Mesendoderm (in vitro differentiated cells): ENCODE measurements around the gene ZC3H10.

ENCODE experiments used
- DNase-seq: peaks from one replicate; pipeline ENCODE4 v3.0.0; 2013
- H2AK5ac ChIP-seq: 2 replicates; pipeline ENCODE4 v1.6.1; 2013; ENCODE audit warnings: low read length, inconsistent platforms
- H2BK120ac ChIP-seq: 2 replicates; pipeline ENCODE4 v1.6.1; 2013; ENCODE audit warnings: low read depth, mild to moderate bottlenecking, low read length, moderate library complexity, mixed read lengths
- H2BK15ac ChIP-seq: replicated peaks from 2 replicates; pipeline ENCODE4 v1.6.1; 2013; ENCODE audit warnings: low read depth, mild to moderate bottlenecking, moderate library complexity
- H2BK5ac ChIP-seq: 2 replicates; pipeline ENCODE4 v1.6.1; 2013; ENCODE audit warnings: low read length, inconsistent platforms
- H3K18ac ChIP-seq: 2 replicates; pipeline ENCODE4 v1.6.1; 2013; ENCODE audit warnings: mild to moderate bottlenecking, low read length, mixed read lengths
- H3K23ac ChIP-seq: one replicate; pipeline ENCODE4 v1.6.1; 2013; ENCODE audit warnings: low read length
- H3K27ac ChIP-seq: 2 replicates; pipeline ENCODE4 v1.5.1; 2013; ENCODE audit warnings: low read depth, mild to moderate bottlenecking, inconsistent platforms, low read length, moderate library complexity
- H3K27me3 ChIP-seq: 2 replicates; pipeline ENCODE4 v1.6.1; 2013; ENCODE audit warnings: low read length, control low read depth, mild to moderate bottlenecking, inconsistent platforms; ENCODE audit not compliant: insufficient read depth, poor library complexity
- H3K36me3 ChIP-seq: 2 replicates; pipeline ENCODE4 v1.6.1; 2013; ENCODE audit warnings: low read length, inconsistent platforms; ENCODE audit not compliant: control insufficient read depth, insufficient read depth
- H3K4ac ChIP-seq: one replicate; pipeline ENCODE4 v1.6.1; 2013; ENCODE audit warnings: low read depth, mild to moderate bottlenecking, low read length, moderate library complexity
- H3K4me1 ChIP-seq: 2 replicates; pipeline ENCODE4 v1.6.1; 2013; ENCODE audit warnings: low read depth, low read length, inconsistent platforms; ENCODE audit not compliant: control insufficient read depth
- H3K4me2 ChIP-seq: 2 replicates; pipeline ENCODE4 v1.6.1; 2013; ENCODE audit warnings: low read length
- H3K4me3 ChIP-seq: 2 replicates; pipeline ENCODE4 v1.5.1; 2013; ENCODE audit warnings: mild to moderate bottlenecking, low read length
- H3K56ac ChIP-seq: one replicate; pipeline ENCODE4 v1.6.1; 2013; ENCODE audit warnings: low read length
- H3K79me1 ChIP-seq: 2 replicates; pipeline ENCODE4 v1.6.1; 2013; ENCODE audit warnings: low read length, inconsistent platforms
- H3K79me2 ChIP-seq: 2 replicates; pipeline ENCODE4 v1.6.1; 2013; ENCODE audit warnings: mild to moderate bottlenecking, low read length; ENCODE audit not compliant: control insufficient read depth, insufficient read depth
- H3K9ac ChIP-seq: 2 replicates; pipeline ENCODE4 v1.6.1; 2013; ENCODE audit warnings: low read length, inconsistent platforms
- H4K5ac ChIP-seq: one replicate; pipeline ENCODE4 v1.6.1; 2013; ENCODE audit warnings: low read length
- H4K8ac ChIP-seq: one replicate; pipeline ENCODE4 v1.6.1; 2013; ENCODE audit warnings: low read depth, mild to moderate bottlenecking, control low read depth, low read length, moderate library complexity
- WGBS: extraction: QIAGEN DNeasy Blood & Tissue Kit; methylation state at CpG from one replicate; pipeline ENCODE4 v1.1.7; 2013; ENCODE audit warnings: low lambda C conversion rate, missing lambda C conversion rate; ENCODE audit not compliant: insufficient coverage; ENCODE audit errors: extremely low coverage; 5-methylcytosine and 5-hydroxymethylcytosine counted together

The ZC3H10 gene

DNA sequence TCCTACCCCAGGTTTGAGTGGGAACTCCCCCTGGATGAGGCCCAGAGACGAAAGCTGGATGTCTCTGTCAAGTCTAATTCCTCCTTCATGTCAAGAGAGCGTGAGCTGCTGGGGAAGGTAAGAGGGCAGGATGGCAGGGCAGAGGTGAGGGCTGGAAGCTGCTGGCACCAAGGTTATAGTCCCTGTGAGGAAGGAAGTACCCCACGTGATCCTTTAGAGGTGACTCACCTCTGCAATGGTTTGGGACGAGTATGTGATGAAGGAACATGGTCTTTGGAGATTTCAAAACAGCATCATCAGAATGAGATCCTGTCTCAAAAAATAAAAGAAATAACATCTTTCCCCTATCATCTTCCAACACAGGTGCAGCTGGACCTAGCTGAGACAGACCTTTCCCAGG, 25.2 kb downstream of the ZC3H10 start:
- H3K27ac ChIP-seq = no peak overlapping the region
- no peaks in the 10 kb centered on the region for H3K27me3 ChIP-seq
- H3K79me1 ChIP-seq = no peaks in the 10 kb centered on the region
- DNase-seq = no peak
- no peak overlapping the region for H2BK120ac ChIP-seq
- no peak overlapping the region for H2BK5ac ChIP-seq
- H3K18ac ChIP-seq = no peak overlapping the region
- H3K9ac ChIP-seq = no peak overlapping the region
- no peak overlapping the region for H3K23ac ChIP-seq
- no peak overlapping the region for H2AK5ac ChIP-seq
- no peak overlapping the region for H3K4ac ChIP-seq
- H3K56ac ChIP-seq = no peak overlapping the region
- whole genome bisulfite sequencing = no CpG with 5 or more reads among the region's 4 CpGs
- no peaks in the 10 kb centered on the region for H3K4me1 ChIP-seq
- no peak overlapping the region for H4K5ac ChIP-seq
- H3K4me2 ChIP-seq = no peak overlapping the region
- H3K36me3 ChIP-seq = peaks cover 18% of the 10 kb centered on the region
- H3K4me3 ChIP-seq = no peak overlapping the region
- H3K79me2 ChIP-seq = no peaks in the 10 kb centered on the region
- no peak overlapping the region for H4K8ac ChIP-seq
- no peak overlapping the region for H2BK15ac ChIP-seq

DNA sequence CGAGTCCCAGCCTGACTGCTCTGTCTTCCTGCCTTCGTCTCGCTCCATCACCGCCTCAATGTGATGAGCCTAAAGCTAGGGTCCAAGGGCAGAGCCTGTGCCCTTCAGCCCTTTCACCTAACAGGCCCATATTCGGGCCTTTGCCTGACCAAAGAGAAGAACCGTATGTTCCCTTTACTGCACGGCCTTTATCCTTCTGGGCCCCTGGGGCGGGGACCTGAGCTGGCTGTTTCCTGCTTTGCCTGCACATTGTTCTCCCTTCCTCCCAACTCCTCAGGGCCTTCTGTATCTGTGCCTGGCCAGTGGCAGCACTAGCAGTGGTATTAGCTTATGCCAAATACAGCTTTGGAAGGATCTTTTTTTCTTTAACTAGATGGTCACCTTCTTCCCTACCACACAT, 25.8 kb downstream of the ZC3H10 start:
- Histone ChIP-seq H3K9ac (no peak overlapping the region), H3K18ac (no peak overlapping the region), H3K23ac (no peak overlapping the region), H3K79me1 (no peaks in the 10 kb centered on the region), H2BK5ac (no peak overlapping the region), H3K27me3 (no peaks in the 10 kb centered on the region), H3K27ac (no peak overlapping the region), H3K4me2 (no peak overlapping the region), H3K4ac (no peak overlapping the region), H4K5ac (no peak overlapping the region), H2BK120ac (no peak overlapping the region), H2AK5ac (no peak overlapping the region), H3K36me3 (peaks cover 11% of the 10 kb centered on the region), H3K4me3 (no peak overlapping the region), H3K56ac (no peak overlapping the region), H3K79me2 (no peaks in the 10 kb centered on the region), H2BK15ac (no peak overlapping the region), H4K8ac (no peak overlapping the region), H3K4me1 (no peaks in the 10 kb centered on the region)
- WGBS = no CpG with 5 or more reads among the region's 8 CpGs
- DNase-seq = no peak

DNA sequence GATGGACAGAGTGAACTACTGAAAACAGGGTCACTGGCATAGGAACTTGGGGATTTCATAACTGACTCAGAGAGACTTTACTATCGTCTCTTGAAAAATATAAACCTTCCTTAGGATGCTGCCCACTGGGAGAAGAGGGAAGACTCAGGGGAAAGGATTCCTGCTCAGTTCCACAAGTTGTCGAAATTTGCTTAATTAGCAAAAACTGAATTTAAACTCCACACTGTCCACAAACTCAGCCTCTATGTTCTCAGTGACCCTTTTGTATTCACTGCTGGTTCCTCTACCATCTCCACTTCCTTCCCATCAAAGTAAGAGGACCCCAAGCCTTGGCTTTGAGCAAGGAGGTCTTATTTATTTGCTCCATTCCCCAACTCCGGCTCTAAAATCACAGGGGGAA, 27.2 kb downstream of the ZC3H10 start:
- no peaks in the 10 kb centered on the region for H3K79me2 ChIP-seq
- H4K5ac ChIP-seq = no peak overlapping the region
- no peak for DNase-seq
- H2BK5ac ChIP-seq = no peak overlapping the region
- no peaks in the 10 kb centered on the region for H3K4me1 ChIP-seq
- peaks cover 11% of the 10 kb centered on the region for H3K36me3 ChIP-seq
- no peak overlapping the region for H4K8ac ChIP-seq
- H3K18ac ChIP-seq = no peak overlapping the region
- no CpG with 5 or more reads among the region's 3 CpGs for WGBS
- no peak overlapping the region for H3K27ac ChIP-seq
- no peak overlapping the region for H3K4ac ChIP-seq
- H2BK15ac ChIP-seq = no peak overlapping the region
- no peaks in the 10 kb centered on the region for H3K27me3 ChIP-seq
- H3K23ac ChIP-seq = no peak overlapping the region
- H3K79me1 ChIP-seq = no peaks in the 10 kb centered on the region
- no peak overlapping the region for H2BK120ac ChIP-seq
- no peak overlapping the region for H3K4me2 ChIP-seq
- H3K56ac ChIP-seq = no peak overlapping the region
- H3K9ac ChIP-seq = no peak overlapping the region
- no peak overlapping the region for H3K4me3 ChIP-seq
- no peak overlapping the region for H2AK5ac ChIP-seq

DNA sequence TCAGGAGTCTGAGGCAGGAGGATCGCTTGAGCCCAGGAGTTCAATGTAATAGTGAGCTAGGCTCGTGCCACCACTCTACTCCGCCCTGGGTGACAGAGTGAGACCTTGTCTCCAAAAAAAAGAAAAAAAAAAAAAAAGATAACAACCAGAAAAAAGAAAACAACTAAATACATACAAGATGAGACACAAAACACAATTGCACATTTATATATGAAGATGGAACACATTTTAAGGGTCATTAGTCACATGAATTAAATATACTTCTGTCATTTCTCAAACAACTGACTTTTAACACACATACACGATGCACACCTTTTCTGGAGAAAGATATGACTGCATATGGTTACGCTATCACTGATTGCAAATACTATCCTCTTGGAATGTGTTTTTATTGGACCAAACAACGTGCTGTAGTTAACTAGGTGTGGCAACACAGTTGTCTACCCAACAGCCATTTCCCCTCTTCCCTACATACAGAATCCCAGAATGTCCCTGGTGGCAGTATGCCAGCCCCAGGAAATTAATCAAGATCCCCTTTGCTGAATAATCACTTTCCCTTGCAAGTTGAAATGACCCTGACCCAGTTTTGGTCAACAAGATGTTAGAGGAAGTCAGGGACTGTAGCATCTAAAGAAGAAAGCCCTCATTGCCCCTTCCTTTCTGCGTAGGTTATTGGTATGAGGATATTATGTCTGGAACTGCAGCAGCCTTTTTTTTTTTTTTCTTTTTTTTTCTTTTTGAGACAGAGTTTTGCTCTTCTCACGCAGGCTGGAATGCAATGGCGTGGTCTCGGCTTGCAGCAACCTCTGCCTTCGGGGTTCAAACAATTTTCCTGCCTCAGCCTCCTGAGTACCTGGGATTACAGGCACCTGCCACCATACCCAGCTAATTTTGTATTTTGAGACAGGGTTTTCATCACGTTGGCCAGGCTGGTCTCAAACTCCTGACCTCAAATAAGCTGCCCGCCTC, 28.7 kb downstream of the ZC3H10 start:
- WGBS = no CpG with 5 or more reads among the region's 13 CpGs
- no peak for DNase-seq
- H2BK120ac ChIP-seq = no peak overlapping the region
- no peak overlapping the region for H3K56ac ChIP-seq
- no peaks in the 10 kb centered on the region for H3K79me1 ChIP-seq
- H2AK5ac ChIP-seq = no peak overlapping the region
- H3K9ac ChIP-seq = no peak overlapping the region
- H3K18ac ChIP-seq = no peak overlapping the region
- no peaks in the 10 kb centered on the region for H3K4me1 ChIP-seq
- no peaks in the 10 kb centered on the region for H3K27me3 ChIP-seq
- no peak overlapping the region for H3K4me2 ChIP-seq
- H3K79me2 ChIP-seq = no peaks in the 10 kb centered on the region
- H3K23ac ChIP-seq = no peak overlapping the region
- no peak overlapping the region for H4K8ac ChIP-seq
- H3K27ac ChIP-seq = no peak overlapping the region
- no peak overlapping the region for H4K5ac ChIP-seq
- H3K36me3 ChIP-seq = peaks cover 11% of the 10 kb centered on the region
- H2BK15ac ChIP-seq = no peak overlapping the region
- no peak overlapping the region for H3K4me3 ChIP-seq
- H2BK5ac ChIP-seq = no peak overlapping the region
- no peak overlapping the region for H3K4ac ChIP-seq

DNA sequence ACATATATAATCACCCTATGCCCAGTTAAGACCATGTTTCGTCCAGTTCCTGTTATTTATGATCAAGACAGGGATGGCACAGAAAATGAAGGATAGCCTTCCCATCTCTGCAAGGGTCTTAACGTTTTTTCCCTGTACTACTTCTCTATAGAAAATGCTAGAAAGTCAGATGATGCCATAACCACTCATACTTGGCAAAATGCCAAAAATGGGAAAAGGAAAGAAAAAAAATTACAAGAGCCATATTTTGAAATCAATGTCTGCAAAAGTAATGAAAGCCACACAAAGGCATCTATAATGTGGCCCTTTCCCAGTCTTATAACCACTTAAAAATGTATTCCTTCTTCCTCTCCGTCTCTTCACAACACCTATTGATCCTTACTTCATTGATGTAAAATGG, 32.5 kb downstream of the ZC3H10 start:
- DNase-seq = no peak
- H4K8ac ChIP-seq = no peak overlapping the region
- no peak overlapping the region for H2BK120ac ChIP-seq
- peaks cover 5% of the 10 kb centered on the region for H3K4me1 ChIP-seq
- no CpG with 5 or more reads among the region's 3 CpGs for WGBS
- no peak overlapping the region for H3K56ac ChIP-seq
- H3K27ac ChIP-seq = no peak overlapping the region
- no peak overlapping the region for H3K4me2 ChIP-seq
- no peak overlapping the region for H4K5ac ChIP-seq
- no peaks in the 10 kb centered on the region for H3K27me3 ChIP-seq
- H3K9ac ChIP-seq = no peak overlapping the region
- no peak overlapping the region for H2BK15ac ChIP-seq
- H2AK5ac ChIP-seq = no peak overlapping the region
- H3K4me3 ChIP-seq = no peak overlapping the region
- peaks cover 4% of the 10 kb centered on the region for H3K79me1 ChIP-seq
- no peaks in the 10 kb centered on the region for H3K36me3 ChIP-seq
- no peak overlapping the region for H2BK5ac ChIP-seq
- no peak overlapping the region for H3K4ac ChIP-seq
- H3K23ac ChIP-seq = no peak overlapping the region
- no peak overlapping the region for H3K18ac ChIP-seq
- peaks cover 3% of the 10 kb centered on the region for H3K79me2 ChIP-seq
